Caco-2 (cell line): ENCODE measurements around the gene DBX1. TPM values are rescaled to one million over a fixed set of nuclear protein-coding genes. Genes with fewer than 3 reads are reported as not detected.

ENCODE experiments used
- BruUV-seq: library from RNA; stranded (reverse); fragments of 400-500 nt; replicated peaks from 2 replicates; lab custom pipeline; 2021; lab: Mats Ljungman, UMichigan
- CTCF ChIA-PET: fragments of 300-600 bp; sonication (Branson Sonifier 250); formaldehyde crosslinking; loops from one replicate; lab custom pipeline; 2022; ENCODE audit warnings: antibody characterized with exemption; lab: Charles Lee
- POLR2A ChIA-PET: fragments of 300-600 bp; sonication (Branson Sonifier 250); formaldehyde crosslinking; loops from one replicate; lab custom pipeline; 2022; ENCODE audit warnings: antibody characterized with exemption; lab: Charles Lee
- DNase-seq, 2 experiments: peaks; one replicate each; pipeline versions ENCODE4 v3.0.0 to v3.0.0-alpha.2; 2020 to 2022
- H3K27me3 ChIP-seq: replicated peaks from 2 replicates; pipeline ENCODE4 v1.6.0; 2011; ENCODE audit warnings: low read length; ENCODE audit not compliant: control insufficient read depth, insufficient read depth
- H3K36me3 ChIP-seq: 2 replicates; pipeline ENCODE4 v1.5.1; 2011; ENCODE audit warnings: low read length; ENCODE audit not compliant: control insufficient read depth, insufficient read depth
- H3K4me1 ChIP-seq: fragments of 250-450 bp; sonication (Bioruptor Pico); 2 replicates; pipeline ENCODE4 v1.5.1; 2020; ENCODE audit warnings: mild to moderate bottlenecking
- H3K4me3 ChIP-seq: 2 replicates; pipeline ENCODE4 v1.5.1; 2011; ENCODE audit warnings: low read depth, mild to moderate bottlenecking, control low read depth, low read length
- H3K9me3 ChIP-seq: fragments of 250-450 bp; sonication (Bioruptor Pico); 2 replicates; pipeline ENCODE4 v1.5.1; 2020; ENCODE audit warnings: mild to moderate bottlenecking, moderate library complexity
- H3K27ac Mint-ChIP-seq: one replicate; pipeline ENCODE4 v1.8.0; 2022; ENCODE audit warnings: mixed read lengths; ENCODE audit not compliant: unreplicated experiment
- H3K27me3 Mint-ChIP-seq: one replicate; pipeline ENCODE4 v1.8.0; 2022; ENCODE audit warnings: mixed read lengths; ENCODE audit not compliant: insufficient read depth, unreplicated experiment
- H3K36me3 Mint-ChIP-seq: one replicate; pipeline ENCODE4 v1.8.0; 2022; ENCODE audit warnings: mild to moderate bottlenecking, mixed read lengths; ENCODE audit not compliant: insufficient read depth, unreplicated experiment
- H3K4me1 Mint-ChIP-seq: one replicate; pipeline ENCODE4 v1.8.0; 2022; ENCODE audit warnings: low read depth, mixed read lengths; ENCODE audit not compliant: unreplicated experiment
- H3K4me3 Mint-ChIP-seq: one replicate; pipeline ENCODE4 v1.8.0; 2022; ENCODE audit warnings: mild to moderate bottlenecking, moderate library complexity, mixed read lengths; ENCODE audit not compliant: unreplicated experiment
- H3K9me3 Mint-ChIP-seq: one replicate; pipeline ENCODE4 v1.8.0; 2022; ENCODE audit warnings: mixed read lengths; ENCODE audit not compliant: unreplicated experiment
- intact Hi-C: fragments of 100-400 bp; cut with micrococcal nuclease; formaldehyde crosslinking; loops from one replicate; pipeline ENCODE4 v1.10.0; 2022; ENCODE audit not compliant: unreplicated experiment
- total RNA-seq: library from RNA; stranded (reverse); gene quantifications from 2 replicates; pipeline ENCODE4 v1.2.3, GENCODE V29; 2022
- TF ChIP-seq, protein P1 (sequence below), 2 experiments: fragments of 200-600 bp in 1 of 2; IDR thresholded peaks; 1 replicate in 1 of 2; 2 replicates in 1 of 2; pipeline versions ENCODE4 v1.5.1 to v1.8.0; 2011 to 2022; ENCODE audit warnings: antibody characterized with exemption in 1 of 2, control low read depth in 1 of 2, inconsistent platforms in 1 of 2, low read depth in 1 of 2, low read length in 1 of 2, mild to moderate bottlenecking in 1 of 2, moderate library complexity in 1 of 2; ENCODE audit not compliant: insufficient read depth in 1 of 2, severe bottlenecking in 1 of 2, unreplicated experiment in 1 of 2

The DBX1 gene
- total RNA-seq, 1 experiment from 2014 or later, result not detected

GRCh38 chr11:20177136-20177535, 16.9 kb upstream of the DBX1 start:
- BruUV-seq, result no TSS peak
- H3K27ac Mint-ChIP-seq, result no peak overlapping the region
- H3K9me3 Mint-ChIP-seq, result no peaks in the 10 kb centered on the region
- H3K27me3 Mint-ChIP-seq, result peaks cover 29% of the 10 kb centered on the region
- intact Hi-C loops, result no loop called here
- no peak overlapping the region for H3K4me3 ChIP-seq
- no peaks in the 10 kb centered on the region for H3K4me1 ChIP-seq
- H3K4me1 Mint-ChIP-seq, result no peaks in the 10 kb centered on the region
- H3K36me3 Mint-ChIP-seq, result no peaks in the 10 kb centered on the region
- no peak for DNase-seq
- H3K36me3 ChIP-seq, result no peaks in the 10 kb centered on the region
- H3K9me3 ChIP-seq, result no peaks in the 10 kb centered on the region
- POLR2A ChIA-PET, result no interaction called here
- H3K27me3 ChIP-seq, result no peaks in the 10 kb centered on the region
- H3K4me3 Mint-ChIP-seq, result no peak overlapping the region
- TF ChIP-seq, protein P1, sequence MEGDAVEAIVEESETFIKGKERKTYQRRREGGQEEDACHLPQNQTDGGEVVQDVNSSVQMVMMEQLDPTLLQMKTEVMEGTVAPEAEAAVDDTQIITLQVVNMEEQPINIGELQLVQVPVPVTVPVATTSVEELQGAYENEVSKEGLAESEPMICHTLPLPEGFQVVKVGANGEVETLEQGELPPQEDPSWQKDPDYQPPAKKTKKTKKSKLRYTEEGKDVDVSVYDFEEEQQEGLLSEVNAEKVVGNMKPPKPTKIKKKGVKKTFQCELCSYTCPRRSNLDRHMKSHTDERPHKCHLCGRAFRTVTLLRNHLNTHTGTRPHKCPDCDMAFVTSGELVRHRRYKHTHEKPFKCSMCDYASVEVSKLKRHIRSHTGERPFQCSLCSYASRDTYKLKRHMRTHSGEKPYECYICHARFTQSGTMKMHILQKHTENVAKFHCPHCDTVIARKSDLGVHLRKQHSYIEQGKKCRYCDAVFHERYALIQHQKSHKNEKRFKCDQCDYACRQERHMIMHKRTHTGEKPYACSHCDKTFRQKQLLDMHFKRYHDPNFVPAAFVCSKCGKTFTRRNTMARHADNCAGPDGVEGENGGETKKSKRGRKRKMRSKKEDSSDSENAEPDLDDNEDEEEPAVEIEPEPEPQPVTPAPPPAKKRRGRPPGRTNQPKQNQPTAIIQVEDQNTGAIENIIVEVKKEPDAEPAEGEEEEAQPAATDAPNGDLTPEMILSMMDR (IDR thresholded peaks at IDR 0.05; ENCODE audit: insufficient read depth in 1 of 2, low read depth in 1 of 2, low read length in 1 of 2, severe bottlenecking in 1 of 2, unreplicated experiment in 1 of 2), result no peak
- CTCF ChIA-PET, result no interaction called here

DNA sequence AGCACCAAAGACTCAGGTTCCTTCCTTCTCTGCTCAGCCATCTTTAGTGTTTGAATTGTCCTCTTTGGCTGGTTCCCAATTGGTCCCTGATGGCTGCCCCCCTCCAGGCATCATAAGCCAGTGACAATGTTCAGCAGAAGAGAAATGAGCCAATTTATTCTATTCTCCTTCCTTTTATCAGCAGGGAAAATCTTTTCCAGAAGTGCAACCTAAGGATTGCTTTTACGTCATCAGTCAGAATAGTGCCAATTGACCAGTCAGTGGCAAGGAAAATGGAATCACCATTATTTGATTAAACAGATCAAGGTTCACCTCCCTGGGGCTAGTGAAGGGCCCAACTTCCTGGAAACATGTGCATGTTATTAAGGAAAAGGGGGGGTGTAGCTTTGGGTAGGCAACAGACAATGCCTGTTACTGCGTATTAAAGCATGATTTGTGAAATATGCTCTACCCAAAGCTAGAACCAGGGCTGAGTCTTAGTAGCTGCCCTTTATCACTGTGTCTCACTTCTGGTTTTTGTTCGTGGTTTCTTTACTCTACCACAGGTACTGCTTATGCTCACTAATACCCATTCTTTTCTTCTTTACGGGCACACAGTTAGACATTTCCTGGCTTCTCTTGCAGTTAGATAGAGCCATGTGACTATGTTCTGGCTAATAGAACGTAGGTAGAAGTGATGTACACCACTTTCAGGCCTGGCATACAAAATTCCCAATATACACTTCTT, 12.6 kb upstream of the DBX1 start:
- Histone ChIP-seq H3K36me3 (no peaks in the 10 kb centered on the region), H3K27me3 (no peaks in the 10 kb centered on the region), H3K9me3 (peaks cover 2% of the 10 kb centered on the region; the same call in 1 of the 2 replicates), H3K4me3 (no peak overlapping the region), H3K4me1 (no peaks in the 10 kb centered on the region)
- Mint-ChIP-seq H3K27ac (no peak overlapping the region), H3K9me3 (no peaks in the 10 kb centered on the region), H3K36me3 (no peaks in the 10 kb centered on the region), H3K4me1 (no peaks in the 10 kb centered on the region), H3K27me3 (peaks cover 18% of the 10 kb centered on the region), H3K4me3 (no peak overlapping the region)
- TF ChIP-seq, protein P1 (IDR thresholded peaks at IDR 0.05; ENCODE audit: insufficient read depth in 1 of 2, low read depth in 1 of 2, low read length in 1 of 2, severe bottlenecking in 1 of 2, unreplicated experiment in 1 of 2), result no peak
- BruUV-seq, result no TSS peak
- no peak for DNase-seq
- intact Hi-C loops, result no loop called here
- POLR2A ChIA-PET, result no interaction called here
- CTCF ChIA-PET, result no interaction called here

DNA sequence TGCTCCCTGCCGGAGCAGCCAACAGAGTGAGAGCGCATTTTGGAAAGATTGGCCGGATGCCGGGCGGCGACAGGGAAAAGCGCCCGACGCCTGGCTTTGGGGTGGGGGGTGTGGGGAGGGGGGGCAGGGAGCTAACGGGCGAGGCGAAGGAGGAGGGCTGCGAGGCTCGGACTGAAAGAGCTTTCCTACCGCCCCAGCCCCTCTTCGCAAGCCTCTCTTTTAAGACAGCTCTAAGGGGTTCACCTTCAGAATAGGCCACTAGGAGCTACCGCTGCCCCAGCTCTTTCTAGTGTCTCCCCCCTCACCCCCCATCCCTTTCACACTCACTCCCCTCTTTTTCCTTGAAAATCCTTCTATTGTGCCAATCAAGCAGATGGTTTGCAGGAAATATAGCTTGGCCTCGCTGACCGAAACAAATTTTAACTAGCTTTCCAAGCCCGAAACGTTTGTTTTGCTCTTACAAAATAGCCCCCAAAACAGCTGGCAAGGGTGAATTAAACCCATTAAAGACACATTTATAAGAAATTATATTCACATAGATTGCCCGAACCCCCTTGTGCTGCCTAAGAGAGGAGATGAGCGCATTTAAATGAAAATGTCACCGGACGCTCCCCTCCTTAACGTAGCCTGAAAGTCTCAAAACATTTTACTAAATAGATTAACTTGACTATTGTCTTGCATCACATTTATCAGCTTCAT, 3.7 kb upstream of the DBX1 start:
- Mint-ChIP-seq H3K27me3 (peaks cover 41% of the 10 kb centered on the region), H3K36me3 (no peaks in the 10 kb centered on the region), H3K9me3 (no peaks in the 10 kb centered on the region), H3K27ac (no peak overlapping the region), H3K4me3 (no peak overlapping the region), H3K4me1 (no peaks in the 10 kb centered on the region)
- BruUV-seq, result no TSS peak
- DNase-seq, result no peak
- Histone ChIP-seq H3K27me3 (no peaks in the 10 kb centered on the region), H3K36me3 (no peaks in the 10 kb centered on the region), H3K4me1 (no peaks in the 10 kb centered on the region), H3K9me3 (no peaks in the 10 kb centered on the region), H3K4me3 (no peak overlapping the region)
- TF ChIP-seq, protein P1 (IDR thresholded peaks at IDR 0.05; ENCODE audit: insufficient read depth in 1 of 2, low read depth in 1 of 2, low read length in 1 of 2, severe bottlenecking in 1 of 2, unreplicated experiment in 1 of 2), result no peak
- POLR2A ChIA-PET, result no interaction called here
- CTCF ChIA-PET, result interaction anchor here (0.6 kb wide), 1 partner anchor 1909 kb away, joined by 4 read pairs; no protein-coding TSS in a partner anchor
- intact Hi-C loops, result no loop called here
